Measurements from ENCODE around the gene DENND1A.

DNA sequence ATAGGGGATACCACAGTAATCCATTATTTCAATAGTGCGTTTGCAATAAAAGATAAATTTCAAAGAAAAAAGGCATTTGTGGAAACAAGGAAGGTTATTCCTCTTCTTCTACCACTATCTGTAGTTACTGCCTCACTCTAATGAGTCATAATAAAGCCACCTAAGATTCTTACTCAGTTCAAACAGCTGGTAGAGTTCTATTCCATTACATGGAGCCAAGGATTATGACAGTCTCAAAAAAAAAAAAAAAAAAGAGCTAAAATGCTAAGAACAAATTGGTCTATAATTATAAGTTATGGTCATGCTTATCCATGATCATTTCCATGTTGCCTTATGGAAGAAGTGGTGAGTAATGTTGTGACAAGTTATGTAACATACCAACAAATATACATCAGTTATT lies 46.3 kb downstream of the DENND1A start:
- TF ChIP-seq, protein P1, sequence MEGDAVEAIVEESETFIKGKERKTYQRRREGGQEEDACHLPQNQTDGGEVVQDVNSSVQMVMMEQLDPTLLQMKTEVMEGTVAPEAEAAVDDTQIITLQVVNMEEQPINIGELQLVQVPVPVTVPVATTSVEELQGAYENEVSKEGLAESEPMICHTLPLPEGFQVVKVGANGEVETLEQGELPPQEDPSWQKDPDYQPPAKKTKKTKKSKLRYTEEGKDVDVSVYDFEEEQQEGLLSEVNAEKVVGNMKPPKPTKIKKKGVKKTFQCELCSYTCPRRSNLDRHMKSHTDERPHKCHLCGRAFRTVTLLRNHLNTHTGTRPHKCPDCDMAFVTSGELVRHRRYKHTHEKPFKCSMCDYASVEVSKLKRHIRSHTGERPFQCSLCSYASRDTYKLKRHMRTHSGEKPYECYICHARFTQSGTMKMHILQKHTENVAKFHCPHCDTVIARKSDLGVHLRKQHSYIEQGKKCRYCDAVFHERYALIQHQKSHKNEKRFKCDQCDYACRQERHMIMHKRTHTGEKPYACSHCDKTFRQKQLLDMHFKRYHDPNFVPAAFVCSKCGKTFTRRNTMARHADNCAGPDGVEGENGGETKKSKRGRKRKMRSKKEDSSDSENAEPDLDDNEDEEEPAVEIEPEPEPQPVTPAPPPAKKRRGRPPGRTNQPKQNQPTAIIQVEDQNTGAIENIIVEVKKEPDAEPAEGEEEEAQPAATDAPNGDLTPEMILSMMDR (IDR thresholded peaks at IDR 0.05), result no peak
- no peak for TF ChIP-seq POLR2AphosphoS5 (IDR thresholded peaks at IDR 0.05)
- TF ChIP-seq POLR2A (IDR thresholded peaks at IDR 0.05), result no peak
